ENCODE data around the gene COL1A2.

DNA sequence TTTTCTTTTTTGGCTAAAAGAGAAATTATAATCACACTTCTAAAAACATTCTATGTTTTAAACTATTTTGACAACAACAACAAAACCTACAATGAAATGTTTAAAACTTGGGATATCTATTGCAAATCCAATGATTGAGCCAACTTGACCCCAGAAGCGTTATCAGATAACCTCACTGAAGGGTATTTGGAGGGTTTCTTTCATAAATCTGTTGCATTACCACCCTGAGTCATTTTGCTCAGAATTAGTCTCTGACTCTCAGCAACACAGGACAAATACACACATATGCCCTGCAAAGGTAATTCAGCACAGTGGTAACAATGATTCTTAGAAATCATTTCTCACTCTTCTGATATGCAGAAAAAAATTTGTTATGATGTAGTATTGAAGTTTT lies 2.3 kb upstream of the COL1A2 start:
- TF ChIP-seq, protein P1, sequence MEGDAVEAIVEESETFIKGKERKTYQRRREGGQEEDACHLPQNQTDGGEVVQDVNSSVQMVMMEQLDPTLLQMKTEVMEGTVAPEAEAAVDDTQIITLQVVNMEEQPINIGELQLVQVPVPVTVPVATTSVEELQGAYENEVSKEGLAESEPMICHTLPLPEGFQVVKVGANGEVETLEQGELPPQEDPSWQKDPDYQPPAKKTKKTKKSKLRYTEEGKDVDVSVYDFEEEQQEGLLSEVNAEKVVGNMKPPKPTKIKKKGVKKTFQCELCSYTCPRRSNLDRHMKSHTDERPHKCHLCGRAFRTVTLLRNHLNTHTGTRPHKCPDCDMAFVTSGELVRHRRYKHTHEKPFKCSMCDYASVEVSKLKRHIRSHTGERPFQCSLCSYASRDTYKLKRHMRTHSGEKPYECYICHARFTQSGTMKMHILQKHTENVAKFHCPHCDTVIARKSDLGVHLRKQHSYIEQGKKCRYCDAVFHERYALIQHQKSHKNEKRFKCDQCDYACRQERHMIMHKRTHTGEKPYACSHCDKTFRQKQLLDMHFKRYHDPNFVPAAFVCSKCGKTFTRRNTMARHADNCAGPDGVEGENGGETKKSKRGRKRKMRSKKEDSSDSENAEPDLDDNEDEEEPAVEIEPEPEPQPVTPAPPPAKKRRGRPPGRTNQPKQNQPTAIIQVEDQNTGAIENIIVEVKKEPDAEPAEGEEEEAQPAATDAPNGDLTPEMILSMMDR (IDR thresholded peaks at IDR 0.05) = no peak
- no peak for TF ChIP-seq POLR2A (IDR thresholded peaks at IDR 0.05)
- TF ChIP-seq POLR2AphosphoS5 (IDR thresholded peaks at IDR 0.05) = no peak
